Activated effector memory CD4-positive, alpha-beta T cell treated with Interleukin-2 at 50 U/mL for 16 hours (primary cell): ENCODE results near the gene RRAGA.
"Not testable (repeated sequence)": the region's sequence is repeated elsewhere in the genome, so short reads cannot be mapped to it uniquely, and the experiment has no call there.

ENCODE experiments used
- DNase-seq: peaks from one replicate; pipeline ENCODE4 v3.0.0-alpha.2; 2020

Gene RRAGA

GRCh38 chr9:19048966-19049916 is at the start of gene RRAGA:
Gene RRAGA, plus strand, starts transcription at chr9:19049427. Its CDS starts 233 bp downstream, at chr9:19049660.
- peak; percentile 93 for DNase-seq

- DNase-seq, result no peak
Observed at GRCh38 chr9:19000133-19000532, 49.1 kb upstream of the RRAGA start.

- no peak for DNase-seq
Observed at GRCh38 chr9:19009391-19009965, 39.7 kb upstream of the RRAGA start.

DNA sequence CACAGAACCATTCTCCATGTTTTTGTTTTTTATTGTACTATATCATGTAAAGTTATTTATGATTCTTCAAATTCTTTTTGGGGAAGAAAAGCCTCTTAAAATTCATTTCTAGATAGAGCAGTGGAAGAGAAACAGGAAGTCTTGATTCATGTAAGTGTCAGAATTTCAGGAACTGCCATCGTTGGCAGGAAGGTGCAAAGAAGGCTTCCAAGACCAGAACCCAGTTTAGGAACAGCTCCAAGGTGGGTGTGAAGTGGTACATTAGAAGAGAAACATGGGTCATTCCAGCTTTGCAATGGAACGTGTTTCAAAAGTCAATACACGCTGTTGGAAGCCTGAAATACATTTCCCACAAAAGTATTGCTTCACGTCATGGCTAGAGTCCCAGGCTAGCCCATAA is 31.0 kb upstream of the RRAGA start:
- no peak for DNase-seq

GRCh38 chr9:19020886-19021455 is 28.3 kb upstream of the RRAGA start:
- no peak for DNase-seq

DNA sequence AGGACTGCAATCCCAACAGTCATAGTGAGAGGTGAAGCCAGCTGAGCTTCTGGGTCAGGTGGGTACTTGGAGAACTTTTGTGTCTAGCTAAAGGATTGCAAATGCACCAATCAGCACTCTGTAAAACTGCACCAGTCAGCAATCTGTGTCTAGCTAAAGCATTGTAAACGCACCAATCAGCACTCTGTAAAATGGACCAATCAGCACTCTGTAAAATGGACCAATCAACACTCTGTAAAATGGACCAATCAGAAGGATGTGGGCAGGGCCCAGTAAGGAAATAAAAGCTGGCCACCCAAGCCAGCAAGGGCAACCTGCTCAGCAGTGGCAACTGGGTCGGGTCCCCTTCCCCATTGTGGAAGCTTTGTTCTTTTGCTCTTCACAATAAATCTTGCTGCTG is 27.6 kb upstream of the RRAGA start:
- DNase-seq, result not testable (repeated sequence)

- DNase-seq, result no peak
Observed at GRCh38 chr9:19022206-19022605, 27.0 kb upstream of the RRAGA start.

DNA sequence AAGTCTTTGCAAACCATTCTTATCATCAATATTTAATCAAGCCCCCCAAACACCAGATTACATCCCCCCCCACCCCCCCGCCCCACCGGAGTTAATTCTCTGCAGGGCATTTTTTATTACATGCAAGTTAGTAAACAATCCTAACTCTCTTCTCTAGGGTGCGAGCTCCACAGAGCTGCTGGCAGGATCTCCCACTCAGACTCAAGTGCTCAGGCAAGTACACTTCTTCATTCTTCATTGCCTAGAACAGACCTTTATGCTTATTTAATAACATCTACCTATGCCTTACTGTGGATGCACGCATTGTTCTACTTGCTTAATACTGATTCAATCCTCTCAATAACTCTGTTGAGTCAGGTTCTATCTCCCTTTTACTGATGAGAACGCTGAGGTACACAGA is 26.1 kb upstream of the RRAGA start:
- DNase-seq, result no peak

DNA sequence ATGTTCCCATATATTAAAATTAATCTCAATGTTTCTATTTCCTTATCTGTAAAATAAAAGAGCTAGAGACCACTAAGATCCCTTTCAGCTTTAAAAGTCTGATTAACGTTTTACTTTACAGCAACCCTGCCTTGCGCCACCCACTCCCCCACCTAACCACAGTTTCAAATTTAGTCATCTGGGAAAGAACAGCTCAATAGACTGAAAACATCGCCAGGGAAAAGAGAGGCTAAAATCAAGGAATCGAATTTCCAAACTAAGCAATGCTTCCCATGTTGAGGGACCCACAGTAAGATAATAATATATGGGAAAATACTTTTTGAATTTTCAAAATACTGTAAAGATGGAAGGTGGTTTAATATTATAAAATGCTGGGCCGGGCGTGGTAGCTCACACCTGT is 22.9 kb upstream of the RRAGA start:
- DNase-seq, result no peak

DNA sequence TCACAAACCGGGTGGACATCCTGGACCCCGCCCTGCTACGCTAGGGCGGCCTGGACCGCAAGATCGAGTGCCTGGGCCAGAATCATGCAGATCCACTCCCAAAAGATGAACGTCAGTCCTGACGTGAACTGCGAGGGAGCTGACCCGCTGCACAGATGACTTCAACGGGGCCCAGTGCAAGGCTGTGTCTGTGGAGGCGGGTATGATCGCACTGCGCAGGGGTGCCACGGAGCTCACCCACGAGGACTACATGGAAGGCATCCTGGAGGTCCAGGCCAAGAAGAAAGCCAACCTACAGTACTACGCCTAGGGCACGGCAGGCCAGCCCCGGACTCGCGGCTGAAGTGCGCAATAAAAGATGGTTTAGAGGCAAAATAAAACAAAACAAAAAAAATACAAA is 21.4 kb upstream of the RRAGA start:
- no peak for DNase-seq

DNA sequence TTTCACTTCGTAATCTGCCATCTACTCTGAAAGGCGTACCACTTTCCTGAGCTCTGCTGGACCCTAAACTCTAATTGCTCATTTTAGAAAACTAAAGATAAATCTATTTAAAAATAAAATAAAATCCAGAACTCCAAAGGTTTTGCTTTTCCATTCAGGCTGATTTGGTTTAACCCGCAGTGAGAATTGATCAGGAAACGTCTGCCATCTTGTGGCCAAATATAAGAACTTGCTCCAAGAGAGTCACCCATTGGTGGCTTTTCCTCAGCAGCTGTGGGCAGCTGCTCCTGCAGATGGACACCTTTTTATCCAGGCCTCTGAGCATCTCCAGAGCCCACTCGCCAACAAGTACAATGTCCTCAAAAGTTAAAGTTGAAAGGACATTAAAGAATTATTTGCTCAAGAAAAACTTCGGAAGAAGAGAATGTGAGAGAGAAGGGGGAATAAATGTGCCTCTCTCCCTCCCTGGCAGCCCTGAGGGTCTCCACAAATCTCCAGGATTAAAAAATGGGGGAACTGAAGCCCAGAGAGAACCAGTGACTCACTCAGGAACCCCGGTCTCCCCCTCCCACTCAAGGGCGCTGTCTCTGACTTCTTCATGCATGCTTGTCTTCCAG is 20.3 kb upstream of the RRAGA start:
- DNase-seq, result no peak

GRCh38 chr9:19030899-19031298 is 18.3 kb upstream of the RRAGA start:
- no peak for DNase-seq

DNA sequence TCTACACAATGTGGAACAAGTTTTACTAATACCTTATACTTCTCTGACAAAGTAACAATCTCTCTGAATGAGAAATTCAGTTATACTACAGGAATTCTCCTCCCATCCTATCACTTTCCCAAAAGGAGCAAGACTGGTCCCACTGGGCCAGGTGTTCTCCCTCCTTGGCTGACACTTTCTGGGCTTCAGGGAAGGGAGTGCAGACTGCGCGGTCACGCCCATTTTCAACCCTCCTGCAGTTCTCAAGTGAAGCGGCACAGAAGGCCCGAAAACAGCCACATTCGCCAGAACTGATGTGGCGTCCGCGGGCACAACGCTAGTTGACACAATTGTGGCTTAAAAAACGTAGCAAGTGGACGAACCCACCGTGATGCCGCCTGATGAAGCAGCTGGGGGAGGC is 16.8 kb upstream of the RRAGA start:
- DNase-seq, result no peak

DNA sequence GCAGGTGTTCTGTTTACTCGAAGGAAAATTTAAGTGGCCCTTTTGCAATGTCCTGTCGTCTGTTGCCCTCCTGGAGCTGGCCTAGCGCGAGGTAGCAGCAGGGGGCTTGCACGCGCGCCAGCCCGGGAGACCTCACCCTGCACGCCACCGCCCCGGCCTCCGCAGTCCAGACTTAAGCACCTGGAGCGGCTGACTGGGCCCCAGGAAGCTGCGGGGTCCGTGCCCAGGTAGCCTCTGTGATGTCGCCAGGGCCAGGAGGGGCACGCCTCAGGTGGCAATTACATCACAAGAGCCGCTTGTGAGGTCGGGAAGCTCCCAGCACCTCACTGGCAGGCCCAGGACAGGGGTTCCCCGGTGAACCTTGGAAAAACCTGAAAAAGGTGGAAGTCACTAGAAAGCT is 16.2 kb upstream of the RRAGA start, which contains the start of gene SAXO1:
SAXO1 (minus strand) TSS at position 195 of the 400 bp plus-strand sequence. CDS start 301 bp downstream, outside the sequence.
- DNase-seq, result no peak

DNA sequence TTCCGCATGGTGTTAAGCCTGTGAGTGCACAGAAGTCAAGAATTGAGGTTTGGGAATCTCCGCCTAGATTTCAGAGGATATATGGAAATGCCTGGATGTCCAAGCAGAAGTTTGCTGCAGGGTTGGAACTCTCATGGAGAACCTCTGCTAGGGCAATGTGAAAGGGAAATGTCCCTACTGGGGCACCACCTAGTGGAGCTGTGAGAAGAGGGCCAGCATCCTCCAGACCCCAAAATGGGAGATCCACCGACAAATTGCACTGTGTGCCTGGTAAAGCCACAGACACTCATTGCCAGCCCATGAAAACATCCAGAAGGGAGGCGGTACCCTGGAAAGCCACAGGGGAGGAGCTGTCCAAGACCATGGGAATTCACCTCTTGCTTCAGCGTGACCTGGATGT is 12.6 kb upstream of the RRAGA start:
- no peak for DNase-seq

GRCh38 chr9:19049917-19050636 is 850 bp downstream of the RRAGA start:
- DNase-seq, result no peak

GRCh38 chr9:19050637-19051591 is 1.7 kb downstream of the RRAGA start:
- DNase-seq, result no peak

GRCh38 chr9:19057033-19057432 is 7.8 kb downstream of the RRAGA start:
- no peak for DNase-seq

DNA sequence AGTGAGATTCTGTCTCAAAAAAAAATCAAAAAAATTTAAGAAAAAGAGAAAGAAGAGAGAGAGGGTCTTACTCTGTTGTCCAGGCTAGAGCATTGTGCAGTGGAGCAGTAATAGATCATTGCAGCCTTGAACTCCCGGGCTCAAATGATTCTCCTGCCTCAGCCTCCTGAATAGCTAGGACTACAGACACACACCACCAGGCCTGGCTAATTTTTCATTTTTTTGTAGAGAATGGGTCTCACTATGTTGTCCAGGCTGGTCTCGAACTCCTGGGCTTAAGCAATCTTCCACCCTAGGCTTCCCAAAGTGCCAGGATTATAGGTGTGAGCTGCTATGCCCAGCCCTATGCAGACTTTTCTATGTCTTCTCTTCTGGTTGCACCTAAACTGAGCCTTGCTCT is 25.0 kb downstream of the RRAGA start:
- DNase-seq, result no peak

DNA sequence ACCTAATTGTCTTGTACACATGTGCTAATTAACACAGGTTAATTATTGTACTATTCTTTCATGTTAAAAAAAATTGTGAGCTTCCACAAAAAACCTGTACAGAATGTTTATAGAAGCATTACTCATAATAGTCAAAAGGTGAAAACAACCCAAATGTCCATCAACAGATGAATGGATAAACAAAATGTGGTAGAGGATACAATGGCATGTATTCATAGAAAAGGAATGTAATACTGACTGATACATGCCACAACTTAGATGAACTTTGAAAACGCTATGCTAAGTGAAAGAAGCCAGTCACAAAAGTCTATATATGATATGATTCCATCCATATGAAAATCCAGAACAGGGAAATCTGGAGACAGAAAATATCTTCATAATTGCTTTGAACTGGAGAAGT is 25.6 kb downstream of the RRAGA start:
- DNase-seq, result no peak

GRCh38 chr9:19085295-19085694 is 36.1 kb downstream of the RRAGA start:
- no peak for DNase-seq
